Frontal cortex (tissue), 4 donors: ENCODE results near the gene PIR. TPM values are rescaled to one million over a fixed set of nuclear protein-coding genes. Genes with fewer than 3 reads are reported as not detected.
A peak's percentile ranks its signal among the peaks of the same experiment; 100 is the strongest.

ENCODE experiments used
- DNase-seq, 2 donors: peaks; one replicate each; pipeline ENCODE4 v3.0.0; 2012; ENCODE audit warnings: low spot score in 2 of 2
- FAIRE-seq: peaks from 2 replicates; lab custom pipeline; 2012; peaks lifted over from hg19 to GRCh38; lab: Jason Lieb, UNC
- total RNA-seq: library from RNA; depleted of rRNA; stranded (reverse); fragments of >200 nt; gene quantifications from one replicate; pipeline ENCODE4 v1.2.3, GENCODE V29; 2014
- donor health status: control.
- donor health status: control.
- donor health status: control.

The PIR gene
- total RNA-seq: 2.0 TPM

DNA sequence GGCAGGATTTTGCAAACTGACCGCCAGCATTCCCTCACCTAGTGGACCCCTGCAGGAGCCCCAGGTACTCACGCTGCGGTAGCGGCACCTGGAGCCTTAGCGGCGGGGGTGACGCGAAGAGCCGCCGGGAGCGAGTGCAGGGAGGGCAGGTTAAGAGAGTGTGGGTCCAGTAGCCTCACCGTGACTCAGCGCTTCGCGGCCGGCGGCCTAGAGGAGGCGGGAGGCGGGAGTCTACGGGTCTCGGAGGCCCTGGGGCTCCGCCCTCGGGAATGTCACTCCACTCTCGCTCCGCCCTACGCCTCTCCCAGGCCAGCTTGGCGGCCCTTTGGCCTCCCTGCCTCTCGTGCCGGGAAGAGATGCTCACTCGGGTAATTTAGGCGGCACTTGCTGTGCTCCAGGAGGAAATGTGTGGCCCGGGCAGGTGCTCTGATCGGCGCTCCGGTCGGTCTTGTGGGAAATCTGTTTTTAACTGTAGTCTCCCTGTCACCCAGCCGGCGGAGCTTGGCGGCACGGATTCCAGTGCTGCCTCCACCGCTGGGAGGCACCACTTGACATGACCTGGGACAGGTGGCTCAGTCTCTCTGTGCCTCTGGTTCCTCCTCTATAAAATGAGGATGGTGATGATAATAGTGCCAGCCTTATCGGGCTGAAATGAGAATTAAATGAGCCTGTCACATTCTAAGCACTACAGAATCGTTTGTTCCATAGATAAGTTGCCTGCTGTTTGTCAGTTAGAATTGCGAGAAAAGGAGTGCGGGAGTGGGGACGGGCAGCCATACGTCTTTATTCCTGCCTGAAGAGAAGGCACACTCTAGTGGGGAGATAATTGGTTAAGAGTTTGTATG is at the start of gene PIR:
Gene PIR, minus strand, starts transcription at position 216 of the 845 bp plus-strand sequence. CDS start 2,076 bp downstream, outside the sequence.
- no peak for FAIRE-seq

DNA sequence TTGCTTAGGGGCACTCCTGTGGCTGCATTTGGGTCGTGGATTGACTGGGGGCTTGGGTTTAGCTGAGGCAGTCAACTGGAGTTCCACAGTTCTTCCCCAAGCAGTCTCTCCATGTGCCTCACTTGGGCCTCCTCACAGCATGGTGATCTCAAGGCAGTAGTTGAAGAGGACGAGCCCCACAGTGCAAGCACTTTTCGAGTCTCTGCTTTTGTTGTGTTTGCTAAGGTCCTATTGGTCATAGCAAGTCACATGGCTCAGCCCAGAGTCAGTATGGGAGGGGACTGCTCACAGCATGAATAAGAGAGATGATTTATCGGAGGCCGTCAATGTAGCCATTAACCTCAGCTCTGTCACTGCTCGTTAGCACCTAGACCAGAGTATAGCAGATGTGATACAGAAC is 37.2 kb upstream of the PIR start:
- DNase-seq: no peak
- FAIRE-seq: no peak

More for the DNA sequence above, at the start of gene PIR:
- DNase-seq: peak; percentile 35 to 74

DNA sequence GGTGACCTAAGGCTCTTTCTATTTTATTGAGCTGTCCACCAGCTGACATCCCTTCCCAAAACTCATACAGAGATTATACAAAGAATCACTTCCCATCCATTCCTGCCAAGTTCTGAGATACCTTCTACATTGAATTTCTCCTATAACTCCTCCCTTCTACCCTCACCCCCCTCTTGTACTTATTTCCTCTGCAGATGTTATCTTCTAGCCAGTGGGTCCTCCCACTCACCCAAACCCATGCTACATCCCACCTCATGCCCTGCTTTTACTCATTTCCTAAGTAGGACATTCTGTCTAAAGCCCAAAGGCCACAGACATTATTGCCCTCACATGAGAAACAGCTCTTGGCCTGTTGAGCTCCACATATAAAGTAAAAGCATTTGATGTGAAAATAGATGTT is 36.0 kb upstream of the PIR start:
- FAIRE-seq (no peak), DNase-seq (no peak)

DNA sequence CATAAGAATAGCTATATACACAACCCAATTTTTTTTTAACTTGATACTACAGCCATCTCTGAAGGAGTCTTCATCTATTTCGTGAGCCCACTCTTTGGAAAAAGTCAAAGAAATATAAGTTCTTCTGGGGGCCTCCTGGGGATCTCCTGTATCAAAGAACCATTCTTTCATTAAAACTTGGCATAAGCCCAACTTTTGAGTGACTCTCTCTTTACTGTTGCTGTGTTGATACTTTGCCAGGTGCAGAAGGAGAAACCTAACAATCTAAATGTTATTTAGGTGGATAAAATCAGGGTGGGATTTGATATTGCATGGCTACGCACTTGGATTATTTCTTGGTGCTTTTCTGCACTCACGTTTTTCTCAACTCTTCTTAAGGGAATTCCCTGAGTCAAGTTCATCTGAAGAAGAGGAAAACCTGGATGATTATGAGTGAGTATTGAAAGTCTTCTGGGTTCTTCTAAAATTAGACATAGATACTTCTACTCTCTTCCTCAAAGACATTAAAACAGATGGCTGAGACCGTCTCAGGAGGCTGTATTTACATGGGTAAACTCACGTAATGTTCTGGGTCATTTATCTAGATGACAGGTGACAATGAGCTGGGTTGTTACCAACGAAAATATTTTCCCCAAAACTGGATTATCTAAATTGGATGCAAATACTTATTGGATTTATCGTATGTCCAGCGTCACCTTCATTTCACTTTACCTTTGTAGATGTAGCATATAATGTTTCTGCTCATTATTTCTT is 32.7 kb upstream of the PIR start:
- DNase-seq: no peak
- FAIRE-seq: no peak

DNA sequence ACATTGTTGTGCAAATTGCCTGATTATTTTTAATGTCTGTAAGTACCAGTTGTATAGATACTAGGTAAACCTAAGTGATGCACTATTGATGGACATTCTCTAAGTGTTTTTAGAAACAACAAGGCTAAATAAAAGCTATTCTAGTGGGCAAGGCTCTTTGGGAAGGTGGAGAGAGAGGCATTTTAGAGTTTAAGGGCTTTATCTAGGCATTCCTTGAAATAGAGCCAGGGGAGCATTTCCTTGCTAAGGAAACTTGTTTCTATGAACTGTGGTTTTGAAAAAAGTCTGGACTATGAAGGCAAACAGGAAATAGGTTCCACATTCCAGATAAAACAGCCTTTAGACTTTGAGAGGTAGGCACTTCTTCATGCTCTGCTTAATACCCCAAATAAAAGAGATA is 31.3 kb upstream of the PIR start:
- no peak for DNase-seq
- no peak for FAIRE-seq

DNA sequence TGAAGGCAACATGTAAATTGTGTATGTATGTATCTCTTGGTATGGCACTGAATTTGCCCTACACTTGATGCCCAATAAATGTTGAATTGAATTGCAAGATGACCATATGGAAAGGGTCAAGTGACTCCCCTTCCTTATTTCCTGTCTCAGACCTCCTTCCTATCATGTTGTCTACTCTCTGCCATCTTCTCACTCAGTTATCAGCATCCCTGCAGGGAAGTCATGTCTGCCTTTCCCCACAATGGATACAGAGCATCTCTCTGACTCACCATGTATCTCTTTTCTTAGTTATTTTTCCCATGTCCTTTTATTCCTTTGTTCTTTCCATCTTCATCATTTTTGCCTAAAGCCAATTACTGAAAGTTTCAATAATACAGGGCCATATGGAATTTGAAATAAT is 30.0 kb upstream of the PIR start:
- FAIRE-seq: no peak
- DNase-seq: no peak

DNA sequence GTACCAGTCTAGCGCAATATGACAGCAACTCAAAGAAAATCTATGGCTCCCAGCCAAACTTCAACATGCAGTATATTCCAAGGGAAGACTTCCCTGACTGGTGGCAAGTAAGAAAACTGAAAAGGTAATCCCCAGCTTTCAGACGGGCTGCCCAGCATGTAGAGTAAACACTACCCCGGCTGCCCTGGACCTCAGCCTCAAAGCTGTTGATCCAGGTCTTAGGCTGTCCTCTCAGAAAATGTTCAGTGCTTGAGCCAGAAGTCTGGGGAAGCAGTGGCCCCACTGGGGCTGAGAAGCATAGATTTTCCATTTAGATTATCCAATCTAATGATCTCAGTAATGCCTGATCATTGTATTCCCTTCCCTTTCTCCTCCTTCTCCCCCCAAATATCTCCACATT is 29.3 kb upstream of the PIR start:
- no peak for DNase-seq
- no peak for FAIRE-seq

DNA sequence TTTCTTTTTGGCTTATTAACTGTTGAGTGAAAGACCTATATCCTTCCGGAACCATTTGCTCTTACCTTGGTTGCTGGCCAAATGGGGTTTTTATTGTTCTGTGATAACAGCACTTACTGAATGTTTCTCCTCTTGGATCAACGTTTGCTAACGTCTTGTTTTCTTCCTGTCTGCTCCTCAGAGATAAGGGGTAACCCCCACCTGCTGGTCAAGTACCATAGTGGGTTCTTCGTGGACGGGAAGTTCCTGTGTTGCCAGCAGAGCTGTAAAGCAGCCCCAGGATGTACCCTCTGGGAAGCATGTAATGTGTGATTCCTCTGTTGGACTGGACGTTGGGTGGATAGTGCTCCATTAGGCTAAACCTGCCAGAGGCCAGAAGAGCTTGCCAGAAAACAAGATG is 22.8 kb upstream of the PIR start:
- no peak for DNase-seq
- no peak for FAIRE-seq

DNA sequence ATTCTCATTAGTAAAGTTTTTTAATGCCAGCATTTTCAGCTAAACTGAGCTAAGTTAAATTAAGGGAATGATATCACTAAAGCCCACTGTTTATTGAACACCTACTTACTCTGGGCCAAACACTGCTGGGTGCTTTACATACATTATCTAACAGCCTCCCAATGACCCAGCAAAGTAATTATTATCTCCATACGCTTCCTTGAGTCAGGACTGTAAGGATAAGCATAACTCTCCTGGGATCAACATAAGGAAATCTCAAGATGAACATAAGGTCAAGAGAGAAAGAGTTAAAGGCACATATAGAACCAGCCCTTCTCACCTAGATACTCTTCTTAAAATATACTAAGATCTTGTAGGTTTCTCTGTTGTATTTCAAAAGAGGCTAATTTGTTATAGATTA is 21.1 kb upstream of the PIR start:
- no peak for FAIRE-seq
- DNase-seq: no peak

DNA sequence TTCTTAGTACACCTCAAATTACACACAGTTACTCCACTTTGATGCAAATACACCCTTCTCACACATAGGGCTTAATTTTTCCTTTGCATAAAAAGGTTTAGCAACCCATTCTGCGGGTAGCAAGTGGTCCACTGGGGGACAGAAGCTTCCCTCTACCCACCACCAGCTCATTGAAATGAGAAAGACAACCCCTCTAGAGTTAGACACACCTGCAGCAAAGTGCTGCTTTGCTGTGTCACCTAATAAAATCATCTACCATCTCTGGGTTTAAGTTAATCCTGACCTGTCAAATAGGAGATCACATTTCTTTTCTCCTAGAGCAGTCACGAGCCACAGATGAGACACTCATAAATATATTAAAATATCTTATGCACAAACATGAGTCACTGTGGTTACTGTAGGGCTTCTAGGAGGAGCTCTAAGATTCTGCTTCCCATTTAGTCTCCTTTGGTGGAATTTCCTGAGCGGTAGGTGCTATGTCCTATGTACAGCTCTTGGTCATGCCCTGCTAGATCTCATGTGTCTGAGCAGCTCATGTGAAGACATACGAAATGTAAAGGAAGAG is 19.4 kb upstream of the PIR start:
- DNase-seq: no peak
- FAIRE-seq: no peak

DNA sequence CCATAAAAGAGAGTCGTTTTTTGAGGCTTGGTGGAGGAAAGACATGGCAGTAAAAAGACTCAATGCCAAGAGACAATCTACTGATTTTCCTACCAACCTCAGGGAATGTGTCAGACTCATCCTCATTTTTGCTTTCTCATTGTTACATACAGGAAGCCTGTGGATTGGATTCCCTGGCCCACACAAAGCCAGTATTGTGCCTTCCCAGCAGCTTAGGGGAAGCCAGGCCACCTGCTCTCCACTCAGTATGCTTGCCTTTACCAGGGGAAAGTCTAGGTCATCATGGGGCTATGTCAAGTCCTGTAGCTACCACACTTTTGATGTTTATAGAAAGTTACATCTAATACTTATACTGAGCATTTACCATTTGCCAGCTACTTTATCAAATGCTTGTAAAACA is 18.4 kb upstream of the PIR start:
- DNase-seq (no peak), FAIRE-seq (no peak)

DNA sequence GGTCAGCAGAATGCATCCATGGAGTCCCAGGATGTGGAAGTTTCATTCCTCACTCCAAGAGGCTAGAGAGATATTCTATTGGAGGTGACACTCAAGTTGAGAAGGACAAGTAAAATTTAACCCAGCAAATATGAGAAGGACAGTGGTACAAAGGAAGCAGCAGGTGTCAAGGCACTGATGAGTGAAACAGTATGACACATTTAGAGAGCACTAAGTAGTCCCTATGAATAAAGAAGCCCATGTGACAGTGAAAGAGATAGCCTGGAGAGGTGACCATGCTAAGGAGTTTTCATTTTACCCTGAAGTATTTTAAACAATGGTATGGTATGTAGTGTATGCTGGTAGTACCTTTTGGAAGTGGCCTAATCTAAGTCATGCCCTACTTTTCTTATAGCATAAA is 16.7 kb upstream of the PIR start:
- DNase-seq (no peak), FAIRE-seq (no peak)

DNA sequence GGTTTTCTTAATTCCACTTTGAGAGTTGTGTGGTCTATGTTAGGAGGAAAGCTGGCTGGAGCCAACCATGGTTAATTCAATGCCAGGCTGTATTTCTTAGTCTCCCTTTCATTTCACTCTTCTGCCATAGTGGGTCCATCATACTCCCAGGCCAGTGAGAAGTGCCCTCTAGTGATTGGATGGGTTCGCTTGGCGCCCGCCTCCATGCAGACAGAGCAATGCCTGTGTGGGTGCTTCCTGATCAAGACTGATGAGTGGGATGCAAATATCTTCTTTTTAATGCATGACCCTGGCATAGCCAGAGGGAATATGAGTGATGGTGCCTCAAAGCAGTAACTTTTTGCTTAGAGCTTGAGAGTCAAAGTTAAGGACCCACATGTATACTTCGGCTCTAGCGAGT is 13.9 kb upstream of the PIR start:
- DNase-seq: no peak
- FAIRE-seq: no peak

DNA sequence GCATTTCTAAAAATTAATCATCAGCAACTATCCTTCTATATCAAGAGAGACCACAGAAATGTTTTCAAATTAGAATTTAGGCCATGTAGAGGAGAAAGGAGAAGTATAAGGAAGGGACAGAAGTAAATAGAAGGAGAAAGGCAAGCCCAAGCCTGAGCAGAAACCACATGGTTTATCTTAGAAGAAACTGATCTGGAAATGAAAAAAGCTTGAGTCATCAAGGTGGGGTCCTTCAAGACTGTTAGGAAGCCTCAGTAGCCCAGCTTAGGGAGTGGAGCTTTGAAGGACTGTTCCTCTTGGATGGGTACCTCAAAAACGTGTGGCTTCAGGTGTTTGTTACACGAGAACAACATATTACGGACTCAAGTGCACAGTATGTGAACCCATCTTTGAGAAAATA is 12.0 kb upstream of the PIR start:
- FAIRE-seq (no peak), DNase-seq (no peak)

DNA sequence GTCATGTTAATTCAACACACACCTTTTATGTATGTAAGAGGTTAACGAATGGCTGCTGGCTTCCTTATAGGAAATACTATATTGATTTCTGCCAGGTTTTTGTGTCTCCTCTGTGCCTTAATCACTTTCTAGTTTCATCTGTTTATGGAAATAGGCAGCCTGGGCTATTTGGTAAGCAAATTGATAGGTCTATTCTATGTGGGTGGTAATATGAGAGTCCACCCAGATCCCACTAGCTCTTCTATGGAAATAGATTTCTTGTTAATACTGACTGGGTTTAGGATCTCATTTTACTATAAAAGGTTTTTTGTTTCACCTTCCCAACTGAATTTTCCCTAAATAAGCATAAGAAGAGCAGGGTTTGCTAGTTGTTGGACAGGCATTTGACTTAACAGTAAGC is 11.5 kb upstream of the PIR start:
- FAIRE-seq: no peak

DNA sequence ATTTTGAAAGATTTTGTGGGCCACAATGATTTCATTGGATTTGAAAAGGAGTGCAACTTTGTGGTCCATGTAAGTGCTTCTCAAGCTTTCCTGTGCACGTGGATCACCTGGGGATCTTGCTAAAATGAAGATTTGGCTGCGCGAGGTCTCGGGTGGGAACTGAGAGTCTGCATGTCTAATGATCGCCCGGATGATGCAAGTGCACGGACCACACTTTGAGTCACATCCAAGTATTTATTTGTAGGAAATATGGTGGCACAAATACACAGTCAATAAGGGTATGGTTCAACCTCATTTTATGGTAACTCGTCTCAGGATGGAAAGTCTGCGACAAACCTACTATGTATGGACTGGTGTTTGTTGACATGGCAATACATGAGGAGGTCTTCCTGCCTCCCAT is 8.4 kb upstream of the PIR start:
- FAIRE-seq: no peak
- no peak for DNase-seq

More for the DNA sequence above, 11.5 kb upstream of the PIR start:
- DNase-seq: no peak

DNA sequence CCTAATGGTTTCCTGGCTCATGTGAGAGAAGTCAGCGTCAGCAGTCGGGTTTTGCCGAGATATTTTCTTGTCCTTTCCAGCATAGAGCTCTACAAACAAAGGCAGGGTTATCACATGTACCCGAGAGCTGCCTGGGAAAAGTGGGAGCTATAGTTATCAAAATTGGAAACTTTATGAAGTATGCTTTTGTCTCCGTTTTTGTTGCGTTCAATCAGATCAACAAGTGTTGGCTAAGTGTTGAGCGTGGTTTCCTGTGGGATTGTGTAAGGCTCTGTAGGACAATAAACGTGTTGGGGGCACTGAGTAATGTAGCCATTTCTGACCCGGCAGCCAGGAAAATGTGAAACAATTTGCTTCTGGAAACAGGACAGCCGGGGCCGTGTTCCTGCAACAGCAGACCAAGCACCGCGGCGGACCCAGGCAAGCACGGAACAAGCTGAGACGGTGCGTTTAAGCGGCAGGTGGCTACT is 7.4 kb upstream of the PIR start, which contains the start of gene BMX:
Gene BMX, plus strand, starts transcription at position 311 of the 470 bp plus-strand sequence. CDS start 7,547 bp downstream, outside the sequence.
- FAIRE-seq: no peak
- DNase-seq: no peak

DNA sequence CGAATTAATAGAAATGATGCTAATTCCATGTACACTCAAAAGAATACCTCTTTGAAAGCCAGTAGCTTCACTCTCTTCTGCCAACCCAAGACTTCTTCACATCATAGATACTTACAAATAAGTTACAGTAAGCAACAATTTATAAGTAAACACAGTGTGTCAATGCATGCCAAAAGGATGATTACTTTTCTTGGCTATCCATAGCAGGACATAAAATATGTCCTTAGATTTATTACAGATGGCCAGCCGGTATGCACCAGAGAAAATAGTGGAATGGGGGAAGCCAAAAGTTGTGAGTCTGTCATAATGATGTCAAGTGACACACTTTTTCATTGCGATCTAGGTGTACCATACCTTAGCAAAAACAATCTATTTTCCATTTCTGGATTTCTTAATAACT is 6.8 kb upstream of the PIR start:
- no peak for DNase-seq
- FAIRE-seq: no peak

DNA sequence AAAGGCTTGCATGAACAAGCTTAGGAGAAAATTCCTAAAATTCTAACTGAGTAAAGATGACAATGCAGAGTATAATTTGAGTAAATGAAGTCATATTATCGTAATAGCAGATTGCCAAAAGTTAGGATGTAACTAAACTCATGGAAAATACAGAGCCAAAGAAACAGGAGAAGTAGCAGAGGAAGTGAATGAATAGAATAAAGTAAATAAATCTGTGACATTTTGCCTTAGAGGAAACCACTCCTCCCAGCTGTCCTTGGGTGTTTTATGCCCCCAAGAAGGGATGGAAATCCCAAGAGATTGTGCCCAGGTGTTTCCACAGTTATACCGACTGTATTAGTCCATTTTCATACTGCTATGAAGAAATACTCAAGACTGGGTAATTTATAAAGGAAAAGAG is 5.6 kb upstream of the PIR start:
- FAIRE-seq: no peak

DNA sequence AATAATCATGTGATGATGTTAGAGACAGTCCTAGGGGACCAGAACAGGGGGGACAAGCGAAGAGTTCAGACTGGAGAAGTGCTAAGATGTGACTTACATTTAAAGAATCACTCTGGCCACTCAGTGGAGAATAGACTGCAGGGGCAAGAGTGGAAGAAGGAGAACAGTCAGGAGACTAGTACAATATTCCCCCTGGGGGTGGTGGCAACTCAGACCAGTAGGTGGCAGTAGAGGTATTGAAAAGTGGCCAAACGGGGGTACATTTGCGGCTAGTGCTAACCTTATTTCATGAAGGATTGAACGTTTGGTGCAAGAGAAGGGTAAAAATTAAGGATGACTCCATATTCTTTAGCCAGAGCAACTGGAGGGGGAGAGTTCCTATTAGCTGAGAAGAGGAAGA is 4.7 kb upstream of the PIR start:
- FAIRE-seq (no peak), DNase-seq (peak in 1 of 2 donors; percentile 27)

More for the DNA sequence above, 5.6 kb upstream of the PIR start:
- no peak for DNase-seq

DNA sequence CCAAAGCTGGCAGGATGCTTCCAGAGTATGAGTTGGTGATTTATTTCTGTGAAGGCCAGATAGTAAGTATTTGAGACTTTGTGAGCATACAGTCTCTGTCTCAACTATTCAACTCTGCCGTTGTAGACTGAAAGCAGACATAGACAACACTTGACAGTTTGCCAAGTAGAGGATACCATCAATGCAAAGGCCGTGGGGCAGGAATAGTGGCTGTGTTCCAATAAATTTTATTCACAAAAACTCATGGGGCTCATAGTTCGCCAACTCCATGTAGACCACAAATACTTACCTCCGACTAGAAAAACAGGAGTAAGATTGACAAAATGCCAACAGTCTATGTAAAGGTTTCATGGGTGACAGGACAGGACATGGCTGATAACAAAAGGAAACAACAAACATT is 3.7 kb upstream of the PIR start:
- DNase-seq (no peak), FAIRE-seq (no peak)
